Measurements from ENCODE around the gene RNASE13.

DNA sequence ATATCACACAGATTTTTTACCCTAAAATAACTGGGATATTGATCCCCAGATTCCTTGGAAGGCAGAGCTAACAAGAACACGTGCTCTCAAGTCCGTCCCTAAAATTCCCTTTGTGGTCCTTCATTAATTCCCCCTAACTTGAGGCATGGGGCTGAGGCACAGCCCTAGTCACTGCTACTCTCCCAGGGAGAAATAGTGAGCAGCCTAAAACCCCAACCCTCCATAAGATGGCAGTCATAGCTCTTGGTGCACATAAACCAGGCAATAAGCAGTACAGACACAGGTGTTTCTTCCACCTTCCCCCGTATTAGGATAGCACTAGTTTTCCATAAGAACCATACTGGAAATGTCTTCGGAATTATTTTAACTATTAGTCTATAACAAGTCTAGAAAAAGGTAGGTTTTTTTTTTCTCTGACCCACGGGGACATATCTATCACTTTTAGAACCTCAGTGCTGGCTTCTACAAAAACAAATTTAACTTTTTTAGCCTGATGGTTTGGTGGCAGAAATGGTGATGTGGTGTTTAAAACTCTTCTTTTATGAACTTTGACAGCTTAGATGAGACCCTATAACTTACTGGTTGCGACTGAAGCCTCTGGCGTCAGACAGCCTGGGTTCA is 32.4 kb upstream of the RNASE13 start:
- TF ChIP-seq, protein P1, sequence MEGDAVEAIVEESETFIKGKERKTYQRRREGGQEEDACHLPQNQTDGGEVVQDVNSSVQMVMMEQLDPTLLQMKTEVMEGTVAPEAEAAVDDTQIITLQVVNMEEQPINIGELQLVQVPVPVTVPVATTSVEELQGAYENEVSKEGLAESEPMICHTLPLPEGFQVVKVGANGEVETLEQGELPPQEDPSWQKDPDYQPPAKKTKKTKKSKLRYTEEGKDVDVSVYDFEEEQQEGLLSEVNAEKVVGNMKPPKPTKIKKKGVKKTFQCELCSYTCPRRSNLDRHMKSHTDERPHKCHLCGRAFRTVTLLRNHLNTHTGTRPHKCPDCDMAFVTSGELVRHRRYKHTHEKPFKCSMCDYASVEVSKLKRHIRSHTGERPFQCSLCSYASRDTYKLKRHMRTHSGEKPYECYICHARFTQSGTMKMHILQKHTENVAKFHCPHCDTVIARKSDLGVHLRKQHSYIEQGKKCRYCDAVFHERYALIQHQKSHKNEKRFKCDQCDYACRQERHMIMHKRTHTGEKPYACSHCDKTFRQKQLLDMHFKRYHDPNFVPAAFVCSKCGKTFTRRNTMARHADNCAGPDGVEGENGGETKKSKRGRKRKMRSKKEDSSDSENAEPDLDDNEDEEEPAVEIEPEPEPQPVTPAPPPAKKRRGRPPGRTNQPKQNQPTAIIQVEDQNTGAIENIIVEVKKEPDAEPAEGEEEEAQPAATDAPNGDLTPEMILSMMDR (IDR thresholded peaks at IDR 0.05 in 2 of 3, conservative IDR thresholded peaks at IDR 0.05 in 1 of 3; ENCODE audit: borderline replicate concordance in 1 of 3, insufficient read depth in 1 of 3, low read depth in 2 of 3, low read length in 2 of 3) = peak; percentile 30 to 52 (median 40); a peak in 4 of 6 replicates
- TF ChIP-seq EGR1 (IDR thresholded peaks at IDR 0.05; ENCODE audit: low read depth) = no peak
- no peak for TF ChIP-seq POLR2AphosphoS5 (IDR thresholded peaks at IDR 0.05; ENCODE audit: low read depth, low read length)
- no peak for TF ChIP-seq EZH2phosphoT487 (IDR thresholded peaks at IDR 0.05; ENCODE audit: borderline replicate concordance)
- no peak for TF ChIP-seq ATF3 (IDR thresholded peaks at IDR 0.05)
- no peak for TF ChIP-seq TCF7L2 (IDR thresholded peaks at IDR 0.05; ENCODE audit: borderline replicate concordance, extremely low read depth, insufficient read depth, insufficient read length)
- no peak for TF ChIP-seq EZH2 (IDR thresholded peaks at IDR 0.05)
- no peak for TF ChIP-seq POLR2A (IDR thresholded peaks at IDR 0.05; ENCODE audit: borderline replicate concordance, extremely low read depth, insufficient read depth, insufficient read length)
